HG03460 (cell line): ENCODE measurements around the gene VGLL4.

Source experiments
- ATAC-seq: cut with Tn5 transposase; IDR thresholded peaks from one replicate; pipeline ENCODE4 v1.9.1; 2021; ENCODE audit not compliant: unreplicated experiment

Gene VGLL4

GRCh38 chr3:11629716-11630115 lies 14.0 kb downstream of the VGLL4 start:
- no peak for ATAC-seq

- no peak for ATAC-seq
These were observed 16.1 kb downstream of the VGLL4 start for GRCh38 chr3:11627612-11628011.

GRCh38 chr3:11626084-11626463 lies 17.6 kb downstream of the VGLL4 start:
- ATAC-seq, result peak; percentile 63

GRCh38 chr3:11625376-11626083 lies 18.2 kb downstream of the VGLL4 start:
- no peak for ATAC-seq

- no peak for ATAC-seq
These were observed 18.9 kb downstream of the VGLL4 start for GRCh38 chr3:11624704-11625375.

GRCh38 chr3:11624161-11624560 lies 19.6 kb downstream of the VGLL4 start:
- ATAC-seq, result no peak

DNA sequence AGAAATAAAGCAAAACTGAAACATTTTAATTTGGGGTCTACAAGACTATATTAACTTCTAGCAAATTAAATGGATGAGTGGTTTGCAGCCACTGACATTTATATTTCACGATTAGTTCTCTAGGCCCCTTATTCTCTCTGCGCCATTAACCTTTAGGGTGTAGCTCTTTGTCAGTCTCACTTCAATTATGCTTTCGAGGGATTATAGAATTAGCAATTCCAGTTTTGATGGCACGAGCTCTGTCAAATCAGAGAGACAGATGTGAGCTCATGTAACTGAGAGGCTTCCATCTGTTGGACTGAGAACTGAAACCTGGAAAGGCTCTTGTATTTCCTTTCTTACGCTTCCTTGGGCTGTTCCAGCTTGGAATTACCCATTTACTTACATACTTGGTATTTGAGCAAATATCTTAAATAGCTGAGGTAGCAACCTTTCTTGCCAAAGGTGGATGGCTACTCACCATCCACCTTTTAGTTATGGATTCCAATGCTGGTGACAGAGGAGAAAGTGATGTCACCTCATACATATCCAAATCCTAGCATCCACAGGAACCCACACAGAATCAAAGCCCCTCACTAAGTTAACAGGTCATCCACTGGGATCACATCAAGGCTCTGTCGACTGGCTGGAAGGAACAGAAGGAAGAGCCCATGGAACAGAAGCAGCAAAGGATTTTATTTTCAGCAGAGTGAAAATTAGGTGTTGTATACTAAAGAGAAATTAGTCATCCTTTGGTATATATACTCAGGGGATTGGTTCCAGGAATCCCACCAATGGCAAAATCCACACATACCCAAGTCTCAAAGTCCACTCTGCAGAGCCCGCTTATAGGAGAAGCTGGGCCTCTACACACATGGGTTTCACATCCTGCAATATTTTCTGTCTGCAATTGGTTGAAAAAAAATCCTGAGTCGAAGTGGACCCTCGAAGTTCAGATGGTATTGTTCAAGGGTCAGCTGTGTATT lies 20.8 kb downstream of the VGLL4 start:
- ATAC-seq, result no peak

GRCh38 chr3:11621077-11621476 lies 22.6 kb downstream of the VGLL4 start:
- no peak for ATAC-seq

DNA sequence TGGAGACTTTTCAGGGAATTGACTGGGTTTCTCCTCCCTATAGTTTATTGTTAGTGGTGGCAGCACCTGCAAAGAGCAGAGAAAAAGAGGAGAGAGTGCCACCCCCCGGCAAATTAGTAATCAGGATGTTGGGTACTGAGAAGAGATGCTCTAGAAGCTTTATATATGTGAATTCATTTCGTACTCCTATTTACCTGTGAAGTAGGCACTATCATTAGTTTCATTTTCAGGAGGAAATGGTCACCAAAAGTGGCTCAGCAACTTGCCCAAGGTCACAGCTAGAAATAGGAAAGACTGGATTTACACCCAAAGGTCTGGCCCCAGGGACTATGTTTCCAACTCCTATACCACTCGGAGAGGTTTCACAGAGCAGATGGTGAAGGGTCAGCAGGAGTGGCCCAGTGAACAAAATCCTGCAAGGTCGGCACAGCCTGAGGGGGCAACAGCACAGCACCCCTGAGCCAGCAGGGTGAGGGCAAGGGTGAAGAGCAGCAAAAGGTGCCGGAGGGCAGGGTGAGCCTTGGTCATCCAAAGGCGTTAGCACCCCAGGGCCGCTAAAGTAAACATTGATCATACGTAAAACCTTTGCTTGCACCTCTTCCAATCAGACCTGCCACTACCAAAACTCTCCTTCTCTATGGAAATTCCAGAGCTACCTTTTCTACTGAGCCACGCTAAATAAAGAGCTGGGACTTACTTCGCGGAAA lies 23.6 kb downstream of the VGLL4 start:
- ATAC-seq, result peak; percentile 58

DNA sequence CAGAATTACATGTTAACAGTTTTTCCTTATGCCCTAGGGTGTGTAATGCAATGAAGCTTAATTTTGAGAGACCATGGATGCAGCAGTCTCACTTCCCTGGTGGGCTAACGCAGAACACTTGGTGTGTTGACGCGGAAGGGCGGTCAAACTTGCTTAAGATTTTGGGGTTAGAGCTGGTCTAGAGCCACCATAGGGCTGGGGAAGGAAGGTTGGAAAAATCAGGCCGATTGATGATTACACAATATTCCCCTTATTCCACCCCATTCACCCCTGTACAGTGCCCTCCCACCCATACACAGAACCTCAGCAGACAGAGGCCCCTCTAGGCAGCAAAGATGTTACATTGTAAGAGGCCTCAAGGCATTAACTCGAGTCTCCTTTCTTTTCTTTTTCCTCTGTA lies 24.3 kb downstream of the VGLL4 start:
- no peak for ATAC-seq

DNA sequence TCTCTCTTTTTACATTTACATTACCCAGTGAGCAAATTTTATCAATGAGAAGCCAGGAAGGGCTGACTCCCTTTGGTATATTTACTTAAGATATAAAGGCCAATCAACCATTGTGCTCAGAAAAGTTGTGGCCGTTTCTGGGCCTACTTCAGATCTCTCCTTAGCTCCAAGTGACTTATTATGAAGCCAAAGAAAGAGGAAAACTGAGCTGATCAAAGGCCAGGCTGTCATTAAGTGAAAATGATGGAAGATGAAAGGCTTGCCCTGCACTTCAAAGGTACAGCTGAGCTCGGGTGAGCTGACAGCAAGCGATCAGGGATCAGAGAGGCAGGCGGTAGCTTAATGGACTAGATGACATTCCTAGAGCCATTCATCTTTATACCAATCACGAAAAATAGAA lies 24.8 kb downstream of the VGLL4 start:
- ATAC-seq, result no peak

DNA sequence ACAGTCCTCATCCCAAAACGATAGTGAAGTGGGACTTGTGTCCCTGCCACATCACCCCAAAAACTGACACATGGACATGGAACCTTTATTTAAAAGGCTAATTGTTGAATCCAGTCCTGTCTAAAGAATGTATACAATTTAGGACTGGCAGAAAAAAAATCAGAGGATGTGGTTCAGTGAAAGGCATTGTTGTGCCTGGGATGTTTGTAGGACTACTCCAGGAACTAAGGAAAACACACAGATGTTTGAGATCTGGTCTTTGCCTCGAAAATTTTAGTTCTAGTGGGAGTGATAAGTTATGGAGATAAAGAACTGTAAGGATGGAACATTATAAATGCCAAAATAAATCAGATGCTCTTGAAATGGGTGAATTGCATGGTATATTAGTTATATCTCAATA lies 27.2 kb downstream of the VGLL4 start:
- ATAC-seq, result no peak

DNA sequence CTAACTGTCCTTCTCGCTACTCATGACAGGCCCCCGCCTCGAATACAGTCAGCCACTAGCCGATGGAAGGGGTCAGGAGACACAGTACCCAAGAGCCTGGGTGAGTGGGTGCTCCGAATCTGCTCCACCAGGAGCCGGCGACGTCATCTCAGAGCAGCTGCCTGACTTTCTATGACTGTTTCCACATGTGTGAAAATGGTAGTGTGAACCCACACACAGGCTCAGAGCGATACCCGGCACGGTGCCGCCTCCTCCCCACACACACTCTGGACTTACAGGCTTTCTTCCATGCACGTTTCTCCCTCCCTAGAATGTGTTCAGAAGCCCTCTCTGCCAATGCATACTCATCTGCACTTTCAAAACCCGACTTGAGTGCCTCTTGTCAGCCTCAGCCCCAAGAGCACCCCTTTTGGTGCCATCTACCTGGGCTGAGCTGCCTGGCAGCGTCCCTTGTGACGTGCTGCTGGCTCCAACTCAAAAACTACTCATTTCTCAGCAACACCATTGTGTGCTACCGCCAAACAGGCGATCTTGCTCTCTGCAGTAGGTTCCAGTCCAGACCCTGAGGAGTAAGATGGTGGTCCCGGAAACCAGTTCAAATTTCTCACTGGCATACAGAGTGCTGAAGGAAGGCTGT lies 29.7 kb downstream of the VGLL4 start:
- ATAC-seq, result no peak

- no peak for ATAC-seq
These were observed 30.4 kb downstream of the VGLL4 start for GRCh38 chr3:11613319-11613718.

- ATAC-seq, result no peak
These were observed 31.1 kb downstream of the VGLL4 start for GRCh38 chr3:11612515-11613188.

DNA sequence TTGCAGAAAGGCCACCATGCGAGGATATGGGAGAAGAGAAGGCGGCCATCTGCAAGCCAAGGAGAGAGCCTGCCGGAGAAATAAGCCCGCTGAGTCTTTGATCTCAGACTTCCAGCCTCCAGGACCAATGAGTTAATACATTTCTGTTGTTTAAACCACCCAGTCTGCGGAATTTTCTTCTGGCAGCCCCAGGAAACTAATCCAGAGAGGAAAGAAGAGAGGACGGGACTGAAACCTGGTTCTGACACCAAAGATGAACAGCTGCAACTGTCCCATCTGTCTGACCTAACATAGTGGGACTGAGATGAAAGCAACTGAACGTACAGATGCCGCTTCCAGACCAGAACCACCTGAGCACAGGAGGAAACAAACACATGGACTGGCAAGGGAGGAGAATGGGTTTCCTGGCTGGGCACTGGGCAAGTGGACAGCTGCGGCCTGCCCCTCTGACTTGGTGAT lies 32.3 kb downstream of the VGLL4 start:
- no peak for ATAC-seq

DNA sequence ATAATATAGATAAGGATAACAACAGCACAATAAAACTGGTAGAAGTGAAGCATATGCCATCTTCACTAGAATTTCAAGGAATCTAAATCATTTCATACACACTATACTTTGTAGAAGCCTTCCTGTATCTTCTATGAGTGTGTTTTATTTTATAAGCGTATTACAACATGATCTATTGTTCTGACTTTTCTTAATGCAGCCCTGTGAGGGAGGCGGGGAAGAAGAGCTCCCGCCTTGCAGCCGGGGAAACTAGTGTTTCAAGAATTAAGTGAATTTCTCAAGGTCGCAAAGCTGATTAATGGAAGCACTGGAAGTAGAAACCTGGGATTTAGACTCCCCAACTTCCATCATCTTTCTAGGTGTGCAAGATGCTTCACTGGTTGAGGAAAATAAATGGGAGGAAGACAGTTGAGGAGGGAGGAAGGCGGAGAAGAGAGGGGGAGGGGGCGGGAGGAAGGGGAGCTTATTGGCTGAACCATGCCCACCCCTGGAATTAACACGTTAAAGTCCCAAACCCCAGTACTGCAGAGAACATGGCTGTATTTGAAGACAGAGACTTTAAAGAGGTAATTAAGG lies 32.9 kb downstream of the VGLL4 start:
- no peak for ATAC-seq

DNA sequence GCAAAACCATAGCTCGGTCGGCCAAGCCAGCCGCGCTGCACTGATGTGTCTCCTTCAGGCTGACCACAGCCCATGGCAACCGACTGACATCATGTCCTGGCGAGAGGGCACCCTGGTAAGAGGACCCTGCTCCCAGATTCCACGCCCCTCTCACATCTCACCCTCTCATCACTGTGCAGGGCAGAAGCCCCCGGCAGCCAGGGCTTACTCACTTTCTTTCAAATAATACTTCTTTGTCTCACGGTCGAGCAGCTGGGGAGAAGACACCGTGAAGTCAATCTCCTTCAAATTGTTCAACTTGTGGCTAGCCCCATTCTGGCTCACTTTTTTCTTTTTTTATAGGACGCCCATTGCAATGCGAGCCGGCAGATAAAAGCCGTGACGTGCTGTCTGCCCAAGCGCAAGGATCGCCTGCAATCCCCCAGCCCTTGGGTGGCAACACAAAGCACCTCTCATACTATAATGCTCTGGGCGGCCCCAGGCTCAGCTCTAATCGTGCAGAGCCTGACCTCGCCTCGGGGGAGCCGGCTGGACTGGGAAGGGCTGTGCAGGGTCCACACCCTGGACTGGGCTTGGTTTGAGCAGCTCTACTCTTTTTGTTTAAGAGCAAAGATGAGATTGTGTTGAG lies 33.6 kb downstream of the VGLL4 start:
- ATAC-seq, result no peak

DNA sequence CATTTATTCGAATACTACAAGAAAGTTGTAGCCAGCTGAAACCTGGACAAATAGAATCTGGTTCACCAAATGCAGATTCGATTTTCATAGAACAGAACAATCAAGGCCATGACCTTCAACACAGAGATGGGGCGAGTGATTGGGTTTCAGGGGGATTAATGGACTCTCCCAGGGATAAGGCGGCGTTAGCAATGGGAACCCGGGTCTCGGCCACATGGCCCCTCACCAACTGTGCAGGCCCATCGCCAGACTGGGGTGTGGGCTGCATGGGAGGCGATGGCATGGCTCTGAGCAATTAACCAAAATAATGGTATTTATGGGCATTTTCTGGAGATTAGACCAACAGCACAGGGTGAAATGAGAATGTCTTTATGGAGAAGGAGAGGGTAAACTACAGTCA lies 34.2 kb downstream of the VGLL4 start:
- ATAC-seq, result no peak
